Testis (tissue), 2 donors: ENCODE results near the gene DGKH.

ENCODE experiments used
- CTCF ChIP-seq, 3 experiments: fragments of 450-650 bp in 2 of 3; fragments of 200-600 bp in 1 of 3; sonication (generic) in 1 of 3; IDR thresholded peaks; one replicate each; pipeline ENCODE4 v1.5.1; 2016 to 2019; ENCODE audit warnings: antibody characterized with exemption in 3 of 3, mild to moderate bottlenecking in 2 of 3, moderate library complexity in 1 of 3
- POLR2A ChIP-seq: fragments of 450-650 bp; IDR thresholded peaks from one replicate; pipeline ENCODE4 v1.6.1; 2017; ENCODE audit warnings: antibody characterized with exemption, mild to moderate bottlenecking, moderate library complexity

GRCh38 chr13:42229287-42229686 is 180.8 kb downstream of the DGKH start:
- TF ChIP-seq POLR2A (no peak), CTCF (IDR thresholded peaks at IDR 0.05) (no peak)
